HepG2 (cell line): Measurements from ENCODE around the gene LGI2. TPM values are rescaled to one million over a fixed set of nuclear protein-coding genes. Genes with fewer than 3 reads are reported as not detected.

Experiments used
- ATAC-seq: fragments of 200-7000 bp; cut with Tn5 transposase; 3 replicates; pipeline ENCODE4 v1.9.1; 2020; ENCODE audit warnings: mild to moderate bottlenecking, moderate library complexity
- BruUV-seq: library from RNA; stranded (reverse); fragments of 400-500 nt; replicated peaks from 2 replicates; lab custom pipeline; 2021; lab: Mats Ljungman, UMichigan
- CTCF ChIA-PET: fragments of 300-600 bp; formaldehyde crosslinking; extraction: SDS; loops from one replicate; lab custom pipeline; 2021; ENCODE audit warnings: low total read pairs, inconsistent platforms, low intra/inter-chr PET ratio; lab: Yijun Ruan, JAX
- POLR2A ChIA-PET: fragments of 350-600 bp; sonication (Branson Sonifier 250); formaldehyde crosslinking; loops from one replicate; lab custom pipeline; 2020; ENCODE audit warnings: antibody characterized with exemption, inconsistent platforms; lab: Yijun Ruan, JAX
- DNase-seq: peaks from one replicate; pipeline ENCODE4 v3.0.0-alpha.2; 2015; ENCODE audit warnings: low spot score
- FAIRE-seq: peaks from 3 replicates; lab custom pipeline; 2011; peaks lifted over from hg19 to GRCh38; lab: Jason Lieb, UNC
- H2AFZ ChIP-seq: one replicate; pipeline ENCODE4 v1.6.1; 2011; ENCODE audit warnings: low read length, inconsistent platforms
- H3K27ac ChIP-seq: fragments of 300-600 bp; 3 replicates; pipeline ENCODE4 v1.8.0; 2011; ENCODE audit warnings: mixed run types, mild to moderate bottlenecking, mixed read lengths, low read length, inconsistent platforms; ENCODE audit not compliant: insufficient read depth; ENCODE audit errors: extremely low read length
- H3K27me3 ChIP-seq, 2 experiments: fragments of 200-600 bp in 1 of 2; 2 replicates in 1 of 2; 3 replicates in 1 of 2; pipeline versions ENCODE4 v1.6.0 to v1.8.0; 2011; ENCODE audit warnings: low read length in 2 of 2, mild to moderate bottlenecking in 2 of 2, moderate library complexity in 2 of 2, inconsistent platforms in 1 of 2; ENCODE audit not compliant: insufficient read depth in 2 of 2, control insufficient read depth in 1 of 2
- H3K36me3 ChIP-seq, 2 experiments: fragments of 200-600 bp in 1 of 2; replicated peaks in 1 of 2; 2 replicates in 1 of 2; 3 replicates in 1 of 2; pipeline versions ENCODE4 v1.5.1 to v1.8.0; 2011; ENCODE audit warnings: low read length in 2 of 2, inconsistent platforms in 1 of 2; ENCODE audit not compliant: insufficient read depth in 2 of 2, control insufficient read depth in 1 of 2
- H3K4me1 ChIP-seq: 2 replicates; pipeline ENCODE4 v1.5.1; 2012; ENCODE audit warnings: low read length, inconsistent platforms; ENCODE audit not compliant: insufficient read depth
- H3K4me2 ChIP-seq: 2 replicates; pipeline ENCODE4 v1.6.0; 2011; ENCODE audit warnings: low read depth, low read length, inconsistent platforms
- H3K4me3 ChIP-seq, 3 experiments: fragments of 200-600 bp in 1 of 3; sonication (generic), shearing (Covaris generic) in 1 of 3; replicated peaks in 1 of 3; 2 replicates each; pipeline ENCODE4 v1.5.1; 2011 to 2016; ENCODE audit warnings: low read length in 3 of 3, inconsistent platforms in 2 of 3, low read depth in 2 of 3, mild to moderate bottlenecking in 2 of 3, control low read depth in 1 of 3, mixed read lengths in 1 of 3; ENCODE audit not compliant: insufficient read depth in 1 of 3
- H3K79me2 ChIP-seq: one replicate; pipeline ENCODE4 v1.6.1; 2011; ENCODE audit warnings: low read length, inconsistent platforms; ENCODE audit not compliant: insufficient read depth
- H3K9ac ChIP-seq: 2 replicates; pipeline ENCODE4 v1.6.0; 2011; ENCODE audit warnings: mild to moderate bottlenecking, low read depth, low read length, inconsistent platforms; ENCODE audit not compliant: insufficient read depth
- H3K9me3 ChIP-seq: 2 replicates; pipeline ENCODE4 v1.5.1; 2012; ENCODE audit warnings: mild to moderate bottlenecking, low read length
- H4K20me1 ChIP-seq: 2 replicates; pipeline ENCODE4 v1.6.0; 2011; ENCODE audit warnings: inconsistent platforms, mild to moderate bottlenecking, low read length, moderate library complexity; ENCODE audit not compliant: insufficient read depth
- RXRB ChIP-seq: IDR thresholded peaks from 2 replicates; pipeline ENCODE4 v1.6.1; 2016; ENCODE audit warnings: borderline replicate concordance, missing genetic modification reagents, missing compliant biosample characterization
- ZHX2 ChIP-seq, 2 experiments: sonication (generic) in 1 of 2; formaldehyde crosslinking in 1 of 2; IDR thresholded peaks; 2 replicates each; pipeline versions ENCODE4 v1.6.1 to v1.9.0; 2014 to 2022; ENCODE audit warnings: antibody characterized with exemption in 1 of 2, borderline replicate concordance in 1 of 2, inconsistent platforms in 1 of 2, low read depth in 1 of 2, missing genetic modification reagents in 1 of 2
- ZNF362 ChIP-seq: sonication (generic); formaldehyde crosslinking; IDR thresholded peaks from 2 replicates; pipeline ENCODE4 v1.4.0; 2020; ENCODE audit warnings: missing genetic modification reagents, mild to moderate bottlenecking, borderline replicate concordance
- ZNF597 ChIP-seq: sonication (generic); formaldehyde crosslinking; IDR thresholded peaks from 2 replicates; pipeline ENCODE4 v1.5.0; 2020; ENCODE audit warnings: missing genetic modification reagents
- WGBS: methylation state at CpG from one replicate; pipeline ENCODE4 v1.1.6; 2017; ENCODE audit warnings: low lambda C conversion rate; 5-methylcytosine and 5-hydroxymethylcytosine counted together
- in situ Hi-C: cut with HindIII; loops from 2 replicates; pipeline ENCODE4 v1.10.0; 2017; ENCODE audit warnings: low pct_unique_long_range_greater_than_20kb; ENCODE audit not compliant: extremely low pct_ligation_motif_present
- intact Hi-C: fragments of 100-400 bp; cut with micrococcal nuclease; formaldehyde crosslinking; loops from one replicate; pipeline ENCODE4 v1.10.0; 2022; ENCODE audit not compliant: unreplicated experiment
- polyA plus RNA-seq, 8 experiments: library from polyadenylated mRNA; depleted of rRNA in 3 of 8; stranded (reverse) in 7 of 8; unstranded in 1 of 8; fragments of >200 nt; fragmentation: Illumina TruSeq in 4 of 8; extraction: Trizol in 4 of 8; gene quantifications; 2 replicates each; pipeline versions ENCODE4 v1.2.1 to v1.2.3, GENCODE V29; 2011 to 2016; ENCODE audit warnings: low read depth in 4 of 8, missing spikeins in 1 of 8, mixed read lengths in 1 of 8; ENCODE audit not compliant: insufficient read depth in 1 of 8
- total RNA-seq, 5 experiments: library from RNA; depleted of rRNA; stranded (reverse); fragments of >200 nt; fragmentation: Illumina TruSeq; extraction: Trizol; gene quantifications; 2 replicates each; pipeline ENCODE4 v1.2.3, GENCODE V29; 2016; ENCODE audit warnings: low read depth in 1 of 5

Gene LGI2
- total and polyA plus RNA-seq, 2 of the 13 experiments (the other 11 are each of a cell fraction or from before 2014, with no cell fraction given), result not detected

- no peak for TF ChIP-seq ZHX2 (IDR thresholded peaks at IDR 0.05; ENCODE audit: low read depth)
- TF ChIP-seq ZHX2 (CRISPR knock-in tag; IDR thresholded peaks at IDR 0.05; ENCODE audit: borderline replicate concordance), result no peak
These were observed 63.4 kb downstream of the LGI2 start (continued) for GRCh38 chr4:24967346-24967745.

- H3K9ac ChIP-seq, result no peak overlapping the region
- no peaks in the 10 kb centered on the region for H3K36me3 ChIP-seq
- H3K4me3 ChIP-seq, result no peak overlapping the region
- POLR2A ChIA-PET, result no interaction called here
- CTCF ChIA-PET, result no interaction called here
- H3K27me3 ChIP-seq, result no peaks in the 10 kb centered on the region
- FAIRE-seq, result no peak
- H4K20me1 ChIP-seq, result no peaks in the 10 kb centered on the region
- H3K9me3 ChIP-seq, result peaks cover 14% of the 10 kb centered on the region
- no peak overlapping the region for H2AFZ ChIP-seq
- no peak for TF ChIP-seq ZNF597
- no peak for TF ChIP-seq ZNF362 (CRISPR knock-in tag)
- TF ChIP-seq RXRB (CRISPR knock-in tag), result no peak
- no TSS peak for BruUV-seq
- H3K4me1 ChIP-seq, result no peaks in the 10 kb centered on the region
- intact Hi-C loops (no loop called here), in situ Hi-C loops (no loop called here)
- DNase-seq, result no peak
- H3K4me2 ChIP-seq, result no peak overlapping the region
- no peak for ATAC-seq
- H3K79me2 ChIP-seq, result no peaks in the 10 kb centered on the region
- 55% methylated on average over 4 of the region's 7 CpGs for WGBS
- H3K27ac ChIP-seq, result no peak overlapping the region
These were observed 64.7 kb downstream of the LGI2 start for GRCh38 chr4:24966076-24966475.
